HCT116 (cell line): ENCODE measurements around the gene PLCB4.

ENCODE experiments used
- CEBPB ChIP-seq: IDR thresholded peaks from 2 replicates; pipeline ENCODE4 v1.6.1; 2012; ENCODE audit warnings: low read depth
- CTCF ChIP-seq, 3 experiments: fragments of 200-600 bp in 1 of 3; sonication (generic) in 1 of 3; IDR thresholded peaks in 2 of 3; conservative IDR thresholded peaks in 1 of 3; 2 replicates each; pipeline ENCODE4 v1.5.1; 2012 to 2017; ENCODE audit warnings: low read depth in 2 of 3, low read length in 2 of 3, antibody characterized with exemption in 1 of 3, borderline replicate concordance in 1 of 3, control low read depth in 1 of 3, mild to moderate bottlenecking in 1 of 3, mixed read lengths in 1 of 3, mixed run types in 1 of 3, moderate library complexity in 1 of 3; ENCODE audit not compliant: insufficient read depth in 1 of 3
- ELF1 ChIP-seq: IDR thresholded peaks from 2 replicates; pipeline ENCODE4 v1.6.1; 2012; ENCODE audit warnings: low read depth, borderline replicate concordance
- EZH2phosphoT487 ChIP-seq: fragments of 200-600 bp; IDR thresholded peaks from 2 replicates; pipeline ENCODE4 v1.6.1; 2018; ENCODE audit warnings: antibody characterized with exemption, borderline replicate concordance
- FOSL1 ChIP-seq: IDR thresholded peaks from 2 replicates; pipeline ENCODE4 v1.6.1; 2012; ENCODE audit warnings: low read depth
- POLR2A ChIP-seq: IDR thresholded peaks from 2 replicates; pipeline ENCODE4 v1.7.0; 2011; ENCODE audit warnings: borderline replicate concordance; ENCODE audit not compliant: insufficient read depth, insufficient read length; ENCODE audit errors: extremely low read depth
- RAD21 ChIP-seq: IDR thresholded peaks from 2 replicates; pipeline ENCODE4 v1.6.1; 2012; ENCODE audit warnings: low read depth, mild to moderate bottlenecking
- SP1 ChIP-seq: IDR thresholded peaks from 2 replicates; pipeline ENCODE4 v1.6.1; 2012; ENCODE audit warnings: low read depth
- TCF7L2 ChIP-seq: IDR thresholded peaks from 2 replicates; pipeline ENCODE4 v1.7.0; 2011; ENCODE audit warnings: borderline replicate concordance, inconsistent platforms; ENCODE audit not compliant: insufficient read depth, insufficient read length; ENCODE audit errors: extremely low read depth
- YY1 ChIP-seq: IDR thresholded peaks from 2 replicates; pipeline ENCODE4 v1.6.1; 2011; ENCODE audit warnings: low read length, low read depth, moderate library complexity, mild to moderate bottlenecking; ENCODE audit not compliant: insufficient replicate concordance; ENCODE audit errors: extremely low read depth

GRCh38 chr20:9501473-9501872 is 432.6 kb downstream of the PLCB4 start:
- no peak for TF ChIP-seq CTCF (IDR thresholded peaks at IDR 0.05 in 2 of 3, conservative IDR thresholded peaks at IDR 0.05 in 1 of 3; ENCODE audit: borderline replicate concordance in 1 of 3, insufficient read depth in 1 of 3, low read depth in 2 of 3, low read length in 2 of 3)
- no peak for TF ChIP-seq ELF1
- TF ChIP-seq FOSL1, result no peak
- no peak for TF ChIP-seq CEBPB
- TF ChIP-seq YY1, result no peak
- TF ChIP-seq TCF7L2, result no peak
- TF ChIP-seq POLR2A, result no peak
- TF ChIP-seq SP1, result no peak
- TF ChIP-seq RAD21, result no peak
- TF ChIP-seq EZH2phosphoT487, result no peak
